Adrenal gland (tissue), 12 donors: ENCODE measurements around the gene ZNF609. TPM values are rescaled to one million over a fixed set of nuclear protein-coding genes. Genes with fewer than 3 reads are reported as not detected.
"Not testable (repeated sequence)": the region's sequence is repeated elsewhere in the genome, so short reads cannot be mapped to it uniquely, and the experiment has no call there.

Experiments used
- DNase-seq, 7 donors: peaks; one replicate each; pipeline ENCODE4 v3.0.0-alpha.2; 2019 to 2020
- H3K27ac ChIP-seq, 5 donors: fragments of 200-600 bp; sonication (generic) in 4 of 5; 1 replicate in 3 of 5; 2 replicates in 2 of 5; pipeline versions ENCODE4 v1.5.1 to v1.8.0; 2016 to 2020; ENCODE audit warnings: mild to moderate bottlenecking in 1 of 5
- H3K27me3 ChIP-seq: fragments of 200-600 bp; 2 replicates; pipeline ENCODE4 v1.8.0; 2021
- H3K36me3 ChIP-seq, 2 donors: fragments of 200-600 bp; replicated peaks in 1 of 2; 1 replicate in 1 of 2; 2 replicates in 1 of 2; pipeline versions ENCODE4 v1.5.1 to v1.8.0; 2018 to 2022
- H3K4me1 ChIP-seq, 2 donors: fragments of 200-600 bp; replicated peaks in 1 of 2; 1 replicate in 1 of 2; 2 replicates in 1 of 2; pipeline versions ENCODE4 v1.5.1 to v1.8.0; 2018 to 2021
- H3K4me3 ChIP-seq, 4 donors: fragments of 200-600 bp; sonication (generic) in 3 of 4; one replicate each; pipeline ENCODE4 v1.5.1; 2016 to 2018
- H3K9me3 ChIP-seq, 3 donors: fragments of 200-600 bp; sonication (generic) in 1 of 3; replicated peaks in 1 of 3; 1 replicate in 2 of 3; 2 replicates in 1 of 3; pipeline versions ENCODE4 v1.5.1 to v1.8.0; 2016 to 2021
- POLR2A ChIP-seq, 2 donors: fragments of 450-650 bp; IDR thresholded peaks; one replicate each; pipeline ENCODE4 v1.6.1; 2017; ENCODE audit warnings: antibody characterized with exemption in 2 of 2, mild to moderate bottlenecking in 2 of 2, moderate library complexity in 1 of 2
- WGBS, 4 donors: extraction: QIAGEN DNeasy Blood & Tissue Kit in 2 of 4; methylation state at CpG; one replicate each; pipeline versions ENCODE4 v1.1.5 to v1.1.7; 2013 to 2017; 5-methylcytosine and 5-hydroxymethylcytosine counted together
- intact Hi-C, 2 donors: fragments of 100-400 bp; cut with DNase I; formaldehyde crosslinking; loops; one replicate each; pipeline versions ENCODE4 v1.14.1 to v1.15.0; 2022 to 2023
- polyA plus RNA-seq, 3 donors: library from polyadenylated mRNA; stranded (reverse); fragments of 200-250 nt in 2 of 3; fragments of 350-450 nt in 1 of 3; fragmentation: Illumina TruSeq in 1 of 3; extraction: RNeasy Lipid Tissue Mini Kit (QIAGEN cat#74804) in 1 of 3; gene quantifications; one replicate each; pipeline ENCODE4 v1.2.3, GENCODE V29; 2013 to 2014
- total RNA-seq, 9 donors: library from RNA; depleted of rRNA in 4 of 9; stranded (reverse); fragments of >200 nt in 4 of 9; fragments of 120-200 nt in 1 of 9; fragmentation: NEBNext Ultra II Directional in 1 of 9; extraction: Animal tissue kit (Norgen Biotek cat#: 25700) in 1 of 9; gene quantifications; one replicate each; pipeline versions ENCODE4 v1.1.0 to v1.2.4, GENCODE V29; 2013 to 2023
- TF ChIP-seq, protein P1 (sequence below), 6 experiments: fragments of 450-650 bp in 4 of 6; fragments of 200-600 bp in 2 of 6; sonication (generic) in 1 of 6; IDR thresholded peaks; 1 replicate in 5 of 6; 2 replicates in 1 of 6; pipeline versions ENCODE4 v1.5.1 to v1.8.0; 2016 to 2021; ENCODE audit warnings: antibody characterized with exemption in 6 of 6, mild to moderate bottlenecking in 2 of 6, moderate library complexity in 1 of 6
- donor health status: healthy with polysubstance abuse.
- donor health status: Bipolar disorder and iron deficiency.
- donor health status: DM: yes; HTN: yes; CAD: no.
- donor health status: DM: no; HTN: no; CAD: no.
- donor health status: DM: no; HTN: no; CAD: no.
- donor health status: DM: yes; HTN: yes; CAD: no.

ZNF609 gene
- total and polyA plus RNA-seq, 12 donors = 4.4 to 35.5 (median 25.4) TPM

DNA sequence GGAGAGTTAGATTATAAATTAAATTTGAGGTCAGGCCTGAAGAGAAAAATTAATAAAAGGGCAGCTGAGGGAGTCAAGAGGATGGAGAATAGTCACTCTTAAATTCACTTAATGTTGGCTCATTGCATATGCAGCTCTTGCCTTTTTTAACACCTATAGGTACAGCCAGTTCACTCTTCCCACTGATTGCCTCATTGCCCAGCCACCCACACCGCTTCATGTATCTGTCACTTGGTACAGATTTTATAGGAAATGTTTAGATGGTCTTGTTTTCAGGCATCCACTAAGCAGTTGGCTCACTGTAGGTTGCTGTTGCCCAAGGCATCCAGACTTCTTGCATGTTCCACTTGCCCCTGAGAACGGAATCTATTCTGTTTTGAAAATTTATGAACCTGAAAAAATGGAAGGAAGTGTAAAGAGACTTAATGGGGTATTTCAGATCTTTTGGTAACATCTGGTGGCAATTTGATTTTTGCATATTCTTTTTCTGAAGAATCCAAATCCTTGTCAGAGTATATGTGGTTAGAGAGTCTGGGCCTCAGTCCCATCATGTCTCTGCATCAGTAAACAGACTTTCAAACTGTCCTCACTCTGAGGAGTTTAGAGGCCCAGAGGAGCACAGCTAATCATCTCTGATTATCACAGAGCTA is 163.1 kb downstream of the ZNF609 start:
- H3K27ac ChIP-seq = no peak overlapping the region

GRCh38 chr15:64624242-64624641 is 163.9 kb downstream of the ZNF609 start:
- peaks cover 0 to 7% of the 10 kb centered on the region in 2 donors for H3K36me3 ChIP-seq
- DNase-seq = no peak
- 33 to 52% (median 42%) methylated on average over 2 of the region's 2 CpGs for WGBS, 4 donors
- no peaks in the 10 kb centered on the region for H3K9me3 ChIP-seq
- no peaks in the 10 kb centered on the region for H3K27me3 ChIP-seq
- H3K4me1 ChIP-seq = peaks cover 10 to 42% of the 10 kb centered on the region in 2 donors
- no peak overlapping the region for H3K4me3 ChIP-seq
- no peak overlapping the region for H3K27ac ChIP-seq
- TF ChIP-seq POLR2A (IDR thresholded peaks at IDR 0.05) = no peak
- TF ChIP-seq, protein P1, sequence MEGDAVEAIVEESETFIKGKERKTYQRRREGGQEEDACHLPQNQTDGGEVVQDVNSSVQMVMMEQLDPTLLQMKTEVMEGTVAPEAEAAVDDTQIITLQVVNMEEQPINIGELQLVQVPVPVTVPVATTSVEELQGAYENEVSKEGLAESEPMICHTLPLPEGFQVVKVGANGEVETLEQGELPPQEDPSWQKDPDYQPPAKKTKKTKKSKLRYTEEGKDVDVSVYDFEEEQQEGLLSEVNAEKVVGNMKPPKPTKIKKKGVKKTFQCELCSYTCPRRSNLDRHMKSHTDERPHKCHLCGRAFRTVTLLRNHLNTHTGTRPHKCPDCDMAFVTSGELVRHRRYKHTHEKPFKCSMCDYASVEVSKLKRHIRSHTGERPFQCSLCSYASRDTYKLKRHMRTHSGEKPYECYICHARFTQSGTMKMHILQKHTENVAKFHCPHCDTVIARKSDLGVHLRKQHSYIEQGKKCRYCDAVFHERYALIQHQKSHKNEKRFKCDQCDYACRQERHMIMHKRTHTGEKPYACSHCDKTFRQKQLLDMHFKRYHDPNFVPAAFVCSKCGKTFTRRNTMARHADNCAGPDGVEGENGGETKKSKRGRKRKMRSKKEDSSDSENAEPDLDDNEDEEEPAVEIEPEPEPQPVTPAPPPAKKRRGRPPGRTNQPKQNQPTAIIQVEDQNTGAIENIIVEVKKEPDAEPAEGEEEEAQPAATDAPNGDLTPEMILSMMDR (IDR thresholded peaks at IDR 0.05) = no peak
- intact Hi-C loops = no loop called here

More for the DNA sequence above, 163.1 kb downstream of the ZNF609 start:
- TF ChIP-seq, protein P1 (IDR thresholded peaks at IDR 0.05) = no peak
- TF ChIP-seq POLR2A (IDR thresholded peaks at IDR 0.05) = no peak
- intact Hi-C loops = no loop called here
- WGBS, 4 donors = 74 to 85% (median 81%) methylated on average over 2 of the region's 2 CpGs
- Histone ChIP-seq H3K4me3 (no peak overlapping the region), H3K27me3 (no peaks in the 10 kb centered on the region), H3K4me1 (peaks cover 10 to 45% of the 10 kb centered on the region in 2 donors), H3K9me3 (no peaks in the 10 kb centered on the region), H3K36me3 (peaks cover 0 to 7% of the 10 kb centered on the region in 2 donors)
- no peak for DNase-seq

DNA sequence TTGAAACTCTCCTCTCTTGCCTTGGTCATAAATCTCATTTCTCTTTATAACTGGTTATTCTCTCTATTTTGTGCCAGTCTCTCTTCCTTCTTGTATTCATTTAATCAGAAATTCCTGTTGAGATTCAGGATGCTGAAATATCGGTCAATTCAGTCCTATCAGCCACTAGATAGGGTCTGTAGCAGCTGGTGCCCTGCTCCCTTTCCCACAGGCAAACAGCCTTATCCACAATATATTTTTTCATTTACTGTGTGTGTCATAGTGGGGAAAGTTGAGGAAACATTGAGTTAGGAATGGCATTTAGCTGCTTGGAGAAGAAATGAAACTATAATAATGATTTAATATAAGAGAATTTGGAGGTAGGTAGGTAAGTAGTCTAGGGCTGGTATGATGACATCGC is 168.7 kb downstream of the ZNF609 start:
- TF ChIP-seq, protein P1 (IDR thresholded peaks at IDR 0.05) = no peak
- no peak for TF ChIP-seq POLR2A (IDR thresholded peaks at IDR 0.05)
- H3K27ac ChIP-seq = no peak overlapping the region
- intact Hi-C loops = no loop called here
- H3K36me3 ChIP-seq = no peaks in the 10 kb centered on the region
- no peak for DNase-seq
- H3K4me1 ChIP-seq = peaks cover 0 to 13% of the 10 kb centered on the region in 2 donors
- WGBS, 4 donors = 98% methylated on average over 2 of the region's 2 CpGs
- no peaks in the 10 kb centered on the region for H3K27me3 ChIP-seq
- no peak overlapping the region for H3K4me3 ChIP-seq
- no peaks in the 10 kb centered on the region for H3K9me3 ChIP-seq

GRCh38 chr15:64630396-64631107 is 170.2 kb downstream of the ZNF609 start:
- no peaks in the 10 kb centered on the region for H3K27me3 ChIP-seq
- H3K9me3 ChIP-seq = no peaks in the 10 kb centered on the region
- H3K4me3 ChIP-seq = no peak overlapping the region
- TF ChIP-seq, protein P1 (IDR thresholded peaks at IDR 0.05) = no peak
- no peak for TF ChIP-seq POLR2A (IDR thresholded peaks at IDR 0.05)
- H3K36me3 ChIP-seq = no peaks in the 10 kb centered on the region
- intact Hi-C loops = no loop called here
- H3K4me1 ChIP-seq = peaks cover 9 to 20% of the 10 kb centered on the region in 2 donors
- 63 to 78% (median 68%) methylated on average over 3 of the region's 3 CpGs for WGBS, 4 donors
- H3K27ac ChIP-seq = no peak overlapping the region
- DNase-seq = no peak

DNA sequence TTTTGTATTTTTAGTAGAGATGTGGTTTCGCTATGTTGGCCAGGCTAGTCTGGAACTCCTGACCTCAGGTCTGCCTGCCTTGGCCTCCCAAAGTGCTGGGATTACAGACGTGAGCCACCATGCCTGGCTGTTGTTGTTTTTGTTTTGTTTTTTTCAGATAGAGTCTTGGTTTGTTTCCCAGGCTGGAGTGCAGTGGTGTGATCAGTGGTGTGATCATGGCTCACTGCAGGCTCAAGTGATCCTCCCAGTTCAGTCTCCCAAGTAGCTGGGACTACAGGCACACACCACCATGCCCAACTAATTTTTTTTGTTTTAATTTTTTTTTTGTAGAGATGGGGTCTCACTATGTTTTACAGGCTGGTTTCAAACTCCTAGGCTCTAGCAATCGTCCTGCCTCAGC is 172.3 kb downstream of the ZNF609 start:
- H3K9me3 ChIP-seq, H3K36me3 ChIP-seq, H3K27ac ChIP-seq, H3K4me3 ChIP-seq, intact Hi-C loops, H3K27me3 ChIP-seq, DNase-seq: not testable (repeated sequence)
- peaks cover 16 to 33% of the 10 kb centered on the region in 2 donors for H3K4me1 ChIP-seq
- WGBS, 4 donors = 80 to 88% (median 86%) methylated on average over 3 of the region's 3 CpGs
